Ramos (cell line): ENCODE results near the gene GCSAM.

Experiments
- in situ Hi-C: fragments of 300-500 bp; cut with MboI; formaldehyde crosslinking; loops from one replicate; pipeline ENCODE4 v1.14.3; 2022; ENCODE audit warnings: low sequenced_read_pairs; ENCODE audit not compliant: unreplicated experiment

Gene GCSAM, protein sequence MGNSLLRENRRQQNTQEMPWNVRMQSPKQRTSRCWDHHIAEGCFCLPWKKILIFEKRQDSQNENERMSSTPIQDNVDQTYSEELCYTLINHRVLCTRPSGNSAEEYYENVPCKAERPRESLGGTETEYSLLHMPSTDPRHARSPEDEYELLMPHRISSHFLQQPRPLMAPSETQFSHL

GRCh38 chr3:112132975-112133448 lies at the start of gene GCSAM:
GCSAM (minus strand) TSS chr3:112133248; CDS start chr3:112133120, 128 bp downstream.
- in situ Hi-C loops: no loop called here

GRCh38 chr3:112175646-112176045 lies 42.6 kb upstream of the GCSAM start:
- in situ Hi-C loops: no loop called here

GRCh38 chr3:112175037-112175436 lies 42.0 kb upstream of the GCSAM start:
- in situ Hi-C loops: no loop called here

DNA sequence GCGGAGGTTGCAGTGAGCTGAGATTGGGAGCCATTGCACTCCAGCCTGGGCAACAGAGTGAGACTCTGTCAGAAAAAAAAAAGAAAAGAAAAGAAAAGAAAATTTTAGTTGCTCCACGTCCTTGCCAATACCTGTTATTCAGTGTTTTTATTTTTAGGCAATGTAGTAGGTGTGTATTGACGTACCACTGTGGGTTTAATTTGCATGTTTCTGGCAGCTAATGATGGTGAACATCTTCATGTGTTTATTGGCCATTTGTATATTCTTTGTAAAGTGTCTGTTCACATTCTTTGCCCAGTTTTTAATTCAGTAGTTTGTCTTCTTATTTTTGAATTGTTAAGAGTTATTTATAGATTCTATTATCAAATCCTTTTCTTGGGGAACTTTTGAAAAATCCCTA lies 38.1 kb upstream of the GCSAM start:
- in situ Hi-C loops: no loop called here

GRCh38 chr3:112170046-112170445 lies 37.0 kb upstream of the GCSAM start:
- in situ Hi-C loops: no loop called here

- in situ Hi-C loops: no loop called here
Observed at GRCh38 chr3:112167758-112168157, 34.7 kb upstream of the GCSAM start.

DNA sequence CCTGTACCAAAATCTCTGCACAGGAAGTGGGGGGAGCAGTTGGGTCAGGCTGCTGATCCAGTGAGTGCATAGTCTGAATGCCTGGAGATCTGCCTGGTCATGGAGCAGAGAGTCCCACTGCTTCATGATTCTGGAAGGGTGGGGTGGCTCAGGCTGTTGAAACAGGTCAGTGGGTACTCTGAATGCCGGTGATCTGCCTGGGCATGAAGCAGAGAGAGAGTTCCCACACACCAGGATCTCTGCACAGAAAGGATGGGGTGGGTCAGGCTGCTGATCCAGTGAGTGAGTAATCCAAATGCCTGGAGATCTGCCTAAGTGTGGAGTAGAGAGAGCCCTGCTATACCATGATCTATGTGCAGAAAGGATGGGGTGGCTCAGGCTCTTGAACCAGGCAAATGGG lies 16.1 kb upstream of the GCSAM start:
- in situ Hi-C loops: no loop called here

GRCh38 chr3:112143689-112144088 lies 10.6 kb upstream of the GCSAM start:
- in situ Hi-C loops: no loop called here

GRCh38 chr3:112143251-112143650 lies 10.2 kb upstream of the GCSAM start:
- in situ Hi-C loops: no loop called here

DNA sequence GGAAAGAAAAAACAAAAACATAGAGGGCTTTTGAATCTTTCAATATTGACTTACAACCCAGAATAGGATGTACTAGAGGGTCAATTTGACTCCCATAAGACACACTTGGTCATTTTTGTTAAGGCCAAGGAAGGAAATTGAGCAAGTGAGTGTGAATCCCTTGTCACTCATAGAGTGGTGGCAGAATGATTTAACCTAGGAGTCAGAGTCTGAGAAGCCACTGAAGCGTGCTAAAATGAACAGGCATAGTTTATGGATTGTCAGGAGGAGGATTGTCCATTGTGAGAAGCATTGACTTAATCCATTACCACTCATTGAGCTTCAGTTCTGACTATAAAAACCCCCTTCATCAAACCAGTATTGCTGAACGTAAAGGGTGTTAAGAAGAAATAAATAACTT lies 8.2 kb upstream of the GCSAM start:
- in situ Hi-C loops: no loop called here

- in situ Hi-C loops: no loop called here
Observed at GRCh38 chr3:112140584-112140983, 7.5 kb upstream of the GCSAM start.

GRCh38 chr3:112138219-112138969 lies 5.3 kb upstream of the GCSAM start:
- in situ Hi-C loops: no loop called here

DNA sequence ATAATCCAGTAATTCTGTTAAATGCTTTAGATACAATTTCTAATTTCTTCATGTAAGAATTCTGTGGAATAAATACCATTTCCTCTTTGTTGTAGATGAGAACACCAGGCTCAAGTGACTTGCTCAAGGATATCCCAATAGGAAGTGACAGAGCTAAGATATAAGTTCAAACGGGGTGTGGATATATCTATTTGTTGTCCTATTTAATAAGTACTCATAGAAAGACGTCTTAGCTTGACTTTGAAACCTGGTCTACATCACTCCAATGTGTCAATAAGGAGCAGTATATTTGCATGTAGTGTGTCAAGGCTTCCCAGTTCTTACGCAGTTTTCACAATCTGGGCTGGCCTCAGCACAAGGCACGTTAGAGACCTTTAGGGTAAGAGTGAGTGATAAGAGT lies 4.7 kb upstream of the GCSAM start:
- in situ Hi-C loops: no loop called here

GRCh38 chr3:112136959-112137693 lies 4.1 kb upstream of the GCSAM start:
- in situ Hi-C loops: no loop called here

- in situ Hi-C loops: no loop called here
Observed at GRCh38 chr3:112136046-112136445, 3.0 kb upstream of the GCSAM start.

DNA sequence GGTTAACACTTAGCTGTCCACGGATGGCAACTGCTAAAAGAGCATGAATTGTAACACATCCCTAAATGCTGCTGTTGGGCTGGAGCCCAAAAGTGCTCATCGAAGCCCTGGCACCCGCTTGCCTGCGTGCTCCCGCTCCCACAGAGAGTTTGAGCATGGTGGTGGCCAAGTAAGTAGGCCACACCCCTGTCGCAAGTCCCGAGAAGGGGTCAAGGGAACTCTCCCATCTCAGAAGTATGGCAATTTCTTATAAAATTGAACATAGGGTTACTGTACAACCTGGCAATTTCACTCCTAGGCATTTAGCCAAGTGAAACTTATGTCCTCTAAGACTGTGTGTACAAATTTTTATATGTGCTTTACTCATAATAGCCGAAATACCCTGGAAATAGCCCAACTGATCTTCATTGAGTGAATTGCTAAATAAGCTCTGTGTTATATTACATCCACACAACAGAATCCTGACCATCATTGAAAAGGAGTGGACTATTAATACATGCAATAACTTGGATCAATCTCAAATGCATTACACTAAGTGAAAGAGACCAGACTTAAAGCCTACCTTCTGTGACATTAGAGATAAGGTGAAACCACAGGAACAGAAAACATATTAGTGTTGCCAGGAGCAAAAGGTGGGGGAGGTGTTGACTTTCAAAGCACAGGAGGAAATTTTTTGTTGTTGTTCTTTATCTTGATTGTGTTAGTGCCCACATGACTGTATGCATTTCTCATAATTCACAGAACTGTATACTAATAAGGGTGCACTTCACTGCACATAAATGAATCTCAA lies 1.5 kb upstream of the GCSAM start:
- in situ Hi-C loops: no loop called here

GRCh38 chr3:112133626-112134334 lies 732 bp upstream of the GCSAM start:
- in situ Hi-C loops: no loop called here

DNA sequence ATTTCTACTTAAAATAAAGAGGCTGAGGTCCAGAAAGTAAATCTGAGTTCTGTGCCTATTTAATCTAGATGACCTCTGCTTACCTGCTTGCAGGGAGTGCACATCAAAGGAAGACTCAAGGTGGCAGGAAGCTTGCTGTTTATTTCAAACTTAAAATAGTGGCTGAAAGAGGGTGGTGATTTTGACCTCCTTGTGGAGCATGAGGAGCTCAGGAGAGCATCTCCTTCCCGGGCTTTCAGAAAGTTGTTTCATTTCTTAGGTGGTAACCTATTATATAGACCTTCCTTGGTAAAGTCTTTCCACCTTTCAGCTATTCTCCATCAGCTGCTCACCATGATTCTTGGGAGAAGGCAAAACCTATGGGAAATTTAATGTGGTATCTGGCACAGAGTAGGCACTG lies 494 bp downstream of the GCSAM start:
- in situ Hi-C loops: no loop called here

DNA sequence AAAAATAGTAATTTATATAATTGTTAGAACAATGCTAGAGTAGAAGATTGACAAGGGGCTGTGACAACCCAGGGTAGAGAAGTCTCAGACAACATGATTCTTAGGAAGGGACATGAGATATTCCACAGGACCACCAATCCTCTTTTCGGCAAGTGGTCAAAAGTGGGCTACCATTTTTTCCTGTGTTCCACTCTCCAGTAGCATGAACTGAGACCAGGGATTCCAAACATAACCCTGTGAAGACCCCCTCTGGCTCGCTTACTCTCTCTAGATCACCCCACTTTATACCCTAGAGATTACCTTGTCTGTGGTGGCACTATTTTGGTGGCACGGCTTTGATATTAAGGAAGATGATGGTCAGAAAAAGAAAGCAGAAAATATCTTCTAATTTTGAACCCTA lies 960 bp downstream of the GCSAM start:
- in situ Hi-C loops: no loop called here

- in situ Hi-C loops: no loop called here
Observed at GRCh38 chr3:112131111-112131510, 1.9 kb downstream of the GCSAM start.
